ENCODE measurements around the gene KCNH6. TPM values are rescaled to one million over a fixed set of nuclear protein-coding genes. Genes with fewer than 3 reads are reported as not detected.

Gene KCNH6
- total RNA-seq, 2 donors from 2014 or later = 0.78 TPM; not detected in 1

DNA sequence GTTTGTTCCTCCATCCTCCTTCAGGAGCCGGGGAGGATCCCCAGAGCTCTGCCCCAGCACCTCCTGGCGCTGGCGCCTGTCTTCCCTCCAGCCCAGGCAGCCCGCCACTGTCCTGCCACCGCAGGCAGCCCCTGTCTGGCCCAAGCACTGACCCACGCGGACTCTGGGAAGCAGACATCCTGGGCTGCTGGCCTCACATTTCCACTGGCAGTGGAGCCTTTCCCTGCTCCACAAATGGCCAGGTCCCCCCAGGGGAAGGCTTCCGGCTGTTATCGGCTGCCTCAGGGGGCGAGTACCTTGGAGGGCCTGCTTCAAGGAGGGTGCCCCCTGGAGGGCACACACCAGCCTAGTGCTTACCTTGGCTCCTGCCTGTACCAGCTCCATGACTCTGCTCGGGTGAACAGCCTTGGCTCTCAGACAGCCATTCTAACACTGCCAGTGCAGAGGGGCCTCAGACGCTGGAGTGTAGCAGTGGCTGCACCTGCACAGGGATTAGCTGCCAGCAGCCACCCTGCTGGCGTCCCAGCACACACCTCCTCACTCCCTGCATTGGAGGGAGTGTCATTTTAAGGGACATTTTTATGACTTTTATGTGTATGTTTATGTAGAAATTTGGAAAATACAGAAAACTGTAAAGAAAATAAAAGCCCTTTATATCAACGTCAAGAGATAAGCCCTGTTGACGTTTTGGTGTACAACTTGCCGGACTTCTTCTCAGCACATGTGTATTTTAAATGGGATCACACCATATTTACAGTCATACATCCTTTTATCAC lies 25.3 kb upstream of the KCNH6 start:
- Histone ChIP-seq H3K27me3 (no peaks in the 10 kb centered on the region), H3K9me3 (no peaks in the 10 kb centered on the region), H3K4me1 (peaks cover 6% of the 10 kb centered on the region), H3K36me3 (replicated peaks in 1 of 2; ENCODE audit: insufficient read depth in 1 of 2, low read depth in 2 of 2) (no peaks in the 10 kb centered on the region), H3K4me3 (no peak overlapping the region), H3K27ac (no peak overlapping the region)
- ATAC-seq (no peak), DNase-seq (no peak)
- WGBS, 2 donors = 54 to 59% methylated on average over 11 to 16 of the region's 16 CpGs
- TF ChIP-seq POLR2A (IDR thresholded peaks at IDR 0.05) = no peak
- TF ChIP-seq, protein P1, sequence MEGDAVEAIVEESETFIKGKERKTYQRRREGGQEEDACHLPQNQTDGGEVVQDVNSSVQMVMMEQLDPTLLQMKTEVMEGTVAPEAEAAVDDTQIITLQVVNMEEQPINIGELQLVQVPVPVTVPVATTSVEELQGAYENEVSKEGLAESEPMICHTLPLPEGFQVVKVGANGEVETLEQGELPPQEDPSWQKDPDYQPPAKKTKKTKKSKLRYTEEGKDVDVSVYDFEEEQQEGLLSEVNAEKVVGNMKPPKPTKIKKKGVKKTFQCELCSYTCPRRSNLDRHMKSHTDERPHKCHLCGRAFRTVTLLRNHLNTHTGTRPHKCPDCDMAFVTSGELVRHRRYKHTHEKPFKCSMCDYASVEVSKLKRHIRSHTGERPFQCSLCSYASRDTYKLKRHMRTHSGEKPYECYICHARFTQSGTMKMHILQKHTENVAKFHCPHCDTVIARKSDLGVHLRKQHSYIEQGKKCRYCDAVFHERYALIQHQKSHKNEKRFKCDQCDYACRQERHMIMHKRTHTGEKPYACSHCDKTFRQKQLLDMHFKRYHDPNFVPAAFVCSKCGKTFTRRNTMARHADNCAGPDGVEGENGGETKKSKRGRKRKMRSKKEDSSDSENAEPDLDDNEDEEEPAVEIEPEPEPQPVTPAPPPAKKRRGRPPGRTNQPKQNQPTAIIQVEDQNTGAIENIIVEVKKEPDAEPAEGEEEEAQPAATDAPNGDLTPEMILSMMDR (IDR thresholded peaks at IDR 0.05) = no peak
- intact Hi-C loops (cut with DNase I) = no loop called here

DNA sequence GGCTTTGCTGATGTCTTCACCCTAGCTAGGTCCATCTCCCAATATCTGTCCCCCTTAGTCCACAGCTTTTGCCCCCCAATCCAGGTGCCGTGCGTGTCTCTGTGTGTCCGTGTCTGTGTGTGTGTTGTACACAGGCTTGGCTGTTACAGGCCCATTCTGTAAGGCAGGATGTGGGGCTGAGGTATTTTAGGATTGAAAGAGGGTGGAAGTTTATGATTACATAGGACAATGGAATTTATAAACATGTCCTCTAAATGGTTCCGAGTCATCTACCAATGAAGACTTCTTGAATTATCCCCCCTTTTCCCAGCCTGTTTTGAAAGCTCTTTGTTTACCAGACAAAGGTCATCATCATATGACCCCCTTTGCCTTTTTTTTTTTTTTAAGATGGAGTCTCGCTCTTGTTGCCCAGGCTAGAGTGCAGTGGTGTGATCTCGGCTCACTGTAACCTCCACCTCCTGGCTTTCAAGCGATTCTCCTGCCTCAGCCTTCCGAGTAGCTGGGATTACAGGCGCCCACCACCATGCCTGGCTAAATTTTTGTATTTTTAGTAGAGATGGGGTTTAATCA lies 24.4 kb upstream of the KCNH6 start:
- H3K4me3 ChIP-seq = no peak overlapping the region
- DNase-seq (no peak), ATAC-seq (no peak)
- no peaks in the 10 kb centered on the region for H3K27me3 ChIP-seq
- H3K9me3 ChIP-seq = no peaks in the 10 kb centered on the region
- WGBS, 2 donors = 74 to 82% methylated on average over 9 of the region's 9 CpGs
- H3K27ac ChIP-seq = no peak overlapping the region
- no peak for TF ChIP-seq POLR2A (IDR thresholded peaks at IDR 0.05)
- TF ChIP-seq, protein P1 (IDR thresholded peaks at IDR 0.05) = no peak
- intact Hi-C loops (cut with DNase I) = no loop called here
- H3K36me3 ChIP-seq (replicated peaks in 1 of 2; ENCODE audit: insufficient read depth in 1 of 2, low read depth in 2 of 2) = no peaks in the 10 kb centered on the region
- H3K4me1 ChIP-seq = peaks cover 6% of the 10 kb centered on the region

DNA sequence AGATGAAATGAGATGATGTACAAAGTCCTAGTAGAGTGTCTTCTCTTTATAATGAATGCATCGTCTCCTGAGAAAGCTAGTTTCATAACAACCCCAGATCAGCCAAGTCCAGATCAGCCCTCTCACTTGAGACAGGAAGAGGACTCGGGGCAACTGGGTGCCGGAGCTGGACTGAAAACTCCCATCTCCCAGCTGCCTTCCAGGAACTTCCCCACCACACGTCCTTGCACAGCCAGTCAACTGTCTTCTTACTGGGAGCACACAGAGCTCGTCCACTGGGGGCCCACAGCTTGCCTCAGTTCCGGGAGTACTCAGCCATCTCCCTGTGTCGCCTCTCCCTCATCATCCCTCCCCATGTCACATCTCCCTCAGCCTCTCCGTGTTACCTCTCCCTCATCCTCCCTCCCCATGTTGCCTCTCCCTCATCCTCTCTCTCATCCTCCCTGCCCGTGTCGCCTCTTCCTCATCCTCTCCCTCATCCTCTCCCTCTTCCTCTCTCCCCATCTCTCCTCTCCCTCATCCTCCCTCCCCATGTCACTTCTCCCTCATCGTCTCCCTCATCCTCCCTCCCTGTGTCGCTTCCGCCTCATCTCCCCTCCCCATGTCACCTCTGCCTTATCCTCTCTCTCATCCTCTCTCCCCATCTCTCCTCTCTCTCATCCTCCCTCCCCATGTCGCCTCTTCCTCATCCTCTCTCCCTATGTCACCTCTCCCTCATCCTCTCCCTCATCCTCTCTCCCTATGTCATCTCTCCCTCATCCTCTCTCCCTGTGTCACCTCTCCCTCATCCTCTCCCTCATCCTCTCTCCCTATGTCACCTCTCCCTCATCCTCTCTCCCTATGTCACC lies 22.4 kb upstream of the KCNH6 start:
- no peak for TF ChIP-seq POLR2A (IDR thresholded peaks at IDR 0.05)
- TF ChIP-seq, protein P1 (IDR thresholded peaks at IDR 0.05) = no peak
- Histone ChIP-seq H3K36me3 (replicated peaks in 1 of 2; ENCODE audit: insufficient read depth in 1 of 2, low read depth in 2 of 2) (no peaks in the 10 kb centered on the region), H3K9me3 (no peaks in the 10 kb centered on the region), H3K4me1 (no peaks in the 10 kb centered on the region), H3K27me3 (no peaks in the 10 kb centered on the region), H3K4me3 (no peak overlapping the region), H3K27ac (no peak overlapping the region)
- WGBS, 2 donors = 56 to 57% methylated on average over 14 of the region's 14 CpGs
- no peak for ATAC-seq
- DNase-seq = no peak
- intact Hi-C loops (cut with DNase I) = no loop called here

DNA sequence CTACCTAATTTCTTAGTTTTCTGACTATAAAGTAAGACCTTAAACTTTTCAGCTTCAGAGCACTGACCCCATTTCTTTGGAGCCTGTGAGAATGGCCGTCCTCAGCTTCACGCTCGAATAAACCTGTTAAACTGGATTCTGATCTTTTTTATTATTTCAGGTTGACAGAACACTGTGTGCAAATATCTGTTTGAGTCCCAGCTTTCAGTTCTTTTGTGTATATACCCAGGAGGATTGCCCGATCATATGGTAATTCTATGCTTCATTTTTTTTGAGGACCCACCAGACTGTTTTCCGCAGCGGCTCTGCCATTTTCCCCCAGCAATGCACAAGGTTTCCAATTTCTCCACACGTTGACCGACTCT lies 19.8 kb upstream of the KCNH6 start:
- DNase-seq (no peak), ATAC-seq (no peak)
- Histone ChIP-seq H3K9me3 (no peaks in the 10 kb centered on the region), H3K4me3 (no peak overlapping the region), H3K27me3 (no peaks in the 10 kb centered on the region), H3K4me1 (no peaks in the 10 kb centered on the region), H3K36me3 (replicated peaks in 1 of 2; ENCODE audit: insufficient read depth in 1 of 2, low read depth in 2 of 2) (no peaks in the 10 kb centered on the region), H3K27ac (no peak overlapping the region)
- intact Hi-C loops (cut with DNase I) = no loop called here
- TF ChIP-seq POLR2A (IDR thresholded peaks at IDR 0.05) = no peak
- TF ChIP-seq, protein P1 (IDR thresholded peaks at IDR 0.05) = no peak
- WGBS, 2 donors = 41 to 42% methylated on average over 8 of the region's 8 CpGs

All from body of pancreas (tissue), 4 donors.